GM12801 (cell line): ENCODE measurements around the gene ATP6V0A1.

Source experiments
- CTCF ChIP-seq: IDR thresholded peaks from one replicate; pipeline ENCODE4 v1.5.1; 2011; ENCODE audit warnings: control low read depth; ENCODE audit not compliant: insufficient read length; ENCODE audit errors: extremely low read depth

The ATP6V0A1 gene

GRCh38 chr17:42536372-42537155, 77.9 kb downstream of the ATP6V0A1 start:
- no peak for TF ChIP-seq CTCF

DNA sequence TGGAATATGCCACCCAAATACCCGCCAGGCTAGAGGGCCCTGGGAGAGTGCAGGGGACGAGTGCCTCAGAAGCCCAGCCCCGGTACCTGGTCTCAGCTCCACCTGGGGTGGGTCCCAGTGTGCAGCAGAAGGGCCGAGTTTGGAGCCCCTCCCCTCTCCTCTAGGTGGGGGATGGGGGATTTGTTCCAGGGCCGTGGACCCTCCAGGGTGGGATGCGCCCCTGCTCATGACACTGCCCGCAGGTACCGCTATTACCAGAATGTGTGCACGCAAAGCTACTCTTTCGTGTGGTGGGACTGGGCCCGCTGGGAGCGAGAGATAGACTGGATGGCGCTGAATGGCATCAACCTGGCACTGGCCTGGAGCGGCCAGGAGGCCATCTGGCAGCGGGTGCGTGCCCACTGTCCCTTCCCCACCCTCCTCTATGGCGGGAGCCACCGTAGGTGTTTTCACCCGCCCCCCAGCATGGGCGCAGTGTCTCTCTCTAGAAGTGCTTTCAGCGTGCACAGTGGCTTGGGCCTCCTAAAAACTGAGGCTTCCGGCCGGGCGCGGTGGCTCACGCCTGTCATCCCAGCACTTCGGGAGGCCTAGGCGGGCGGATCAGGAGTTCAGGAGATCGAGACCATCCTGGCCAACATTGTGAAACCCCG, 78.6 kb downstream of the ATP6V0A1 start:
- no peak for TF ChIP-seq CTCF

DNA sequence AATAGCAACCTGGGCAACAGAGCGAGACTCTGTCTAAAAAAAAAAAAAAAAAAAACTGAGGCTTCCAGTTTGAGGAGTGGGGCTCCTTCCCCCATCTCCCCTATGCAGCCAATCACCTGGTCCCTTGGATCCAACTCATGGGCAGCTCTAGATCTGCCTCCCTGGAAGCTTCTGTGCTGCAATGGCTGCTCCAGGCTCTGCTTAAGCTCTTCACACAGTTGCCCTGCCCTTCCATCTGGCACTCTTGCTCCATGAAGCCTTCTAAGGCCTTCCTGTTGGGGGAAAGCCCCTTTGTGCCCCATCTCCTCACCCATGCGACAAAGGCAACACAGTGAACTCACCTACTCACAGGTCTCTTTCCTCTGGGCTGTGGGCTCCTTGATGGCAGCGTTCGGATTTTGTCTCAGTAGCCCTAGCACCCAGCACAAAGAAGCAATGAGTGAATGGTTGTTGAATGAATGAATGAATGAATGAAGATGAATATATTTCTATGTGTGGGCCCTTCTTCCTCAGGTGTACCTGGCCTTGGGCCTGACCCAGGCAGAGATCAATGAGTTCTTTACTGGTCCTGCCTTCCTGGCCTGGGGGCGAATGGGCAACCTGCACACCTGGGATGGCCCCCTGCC, 79.3 kb downstream of the ATP6V0A1 start:
- no peak for TF ChIP-seq CTCF

- no peak for TF ChIP-seq CTCF
Observed at GRCh38 chr17:42538482-42538881, 79.8 kb downstream of the ATP6V0A1 start.

DNA sequence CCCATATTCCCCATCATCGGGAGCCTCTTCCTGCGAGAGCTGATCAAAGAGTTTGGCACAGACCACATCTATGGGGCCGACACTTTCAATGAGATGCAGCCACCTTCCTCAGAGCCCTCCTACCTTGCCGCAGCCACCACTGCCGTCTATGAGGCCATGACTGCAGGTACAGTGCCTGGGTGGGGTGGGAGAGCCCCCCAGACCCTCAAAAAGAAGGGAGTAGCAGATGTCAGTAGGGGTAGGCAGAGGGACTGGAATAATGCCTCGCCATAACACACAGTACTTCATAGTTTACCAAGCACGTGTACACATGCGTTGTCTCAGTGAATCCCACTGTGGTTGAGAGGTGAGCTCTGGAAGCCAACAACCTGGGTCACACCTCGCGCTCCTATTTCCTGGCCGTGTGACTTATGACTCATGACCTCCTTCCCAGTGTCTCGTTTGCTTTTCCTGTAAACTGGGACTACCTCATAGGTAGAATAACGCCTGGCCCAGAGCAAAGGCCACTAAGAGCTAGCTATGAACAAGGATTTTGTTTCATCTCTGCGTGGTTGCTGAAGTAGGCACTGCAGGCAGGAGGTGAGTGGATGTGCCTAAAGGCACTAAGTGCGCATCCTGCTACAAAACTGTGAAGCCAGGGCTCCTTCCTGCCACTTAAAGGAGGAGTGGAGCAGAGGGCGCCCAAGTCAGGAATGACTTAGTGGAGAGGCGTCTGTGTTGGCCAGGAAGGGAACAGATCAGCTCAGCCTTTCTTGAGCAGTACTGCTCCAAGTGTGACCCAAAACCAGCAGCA, 82.6 kb downstream of the ATP6V0A1 start:
- TF ChIP-seq CTCF = no peak

DNA sequence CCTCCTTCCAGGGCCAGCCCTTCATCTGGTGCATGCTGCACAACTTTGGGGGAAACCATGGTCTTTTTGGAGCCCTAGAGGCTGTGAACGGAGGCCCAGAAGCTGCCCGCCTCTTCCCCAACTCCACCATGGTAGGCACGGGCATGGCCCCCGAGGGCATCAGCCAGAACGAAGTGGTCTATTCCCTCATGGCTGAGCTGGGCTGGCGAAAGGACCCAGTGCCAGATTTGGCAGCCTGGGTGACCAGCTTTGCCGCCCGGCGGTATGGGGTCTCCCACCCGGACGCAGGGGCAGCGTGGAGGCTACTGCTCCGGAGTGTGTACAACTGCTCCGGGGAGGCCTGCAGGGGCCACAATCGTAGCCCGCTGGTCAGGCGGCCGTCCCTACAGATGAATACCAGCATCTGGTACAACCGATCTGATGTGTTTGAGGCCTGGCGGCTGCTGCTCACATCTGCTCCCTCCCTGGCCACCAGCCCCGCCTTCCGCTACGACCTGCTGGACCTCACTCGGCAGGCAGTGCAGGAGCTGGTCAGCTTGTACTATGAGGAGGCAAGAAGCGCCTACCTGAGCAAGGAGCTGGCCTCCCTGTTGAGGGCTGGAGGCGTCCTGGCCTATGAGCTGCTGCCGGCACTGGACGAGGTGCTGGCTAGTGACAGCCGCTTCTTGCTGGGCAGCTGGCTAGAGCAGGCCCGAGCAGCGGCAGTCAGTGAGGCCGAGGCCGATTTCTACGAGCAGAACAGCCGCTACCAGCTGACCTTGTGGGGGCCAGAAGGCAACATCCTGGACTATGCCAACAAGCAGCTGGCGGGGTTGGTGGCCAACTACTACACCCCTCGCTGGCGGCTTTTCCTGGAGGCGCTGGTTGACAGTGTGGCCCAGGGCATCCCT, 84.8 kb downstream of the ATP6V0A1 start:
- TF ChIP-seq CTCF = no peak
